A549 (cell line): ENCODE measurements around the gene THOC1.

Experiments used
- BHLHE40 ChIP-seq: IDR thresholded peaks from 2 replicates; pipeline ENCODE4 v1.6.1; 2012; ENCODE audit warnings: low read depth, low read length, inconsistent platforms
- CBX2 ChIP-seq: fragments of 200-600 bp; sonication (generic); IDR thresholded peaks from 2 replicates; pipeline ENCODE4 v1.6.1; 2016; ENCODE audit warnings: low read depth, mild to moderate bottlenecking, borderline replicate concordance
- CTCF ChIP-seq: fragments of >200 bp; sonication (Bioruptor Twin); formaldehyde crosslinking; IDR thresholded peaks from 3 replicates; pipeline ENCODE4 v1.5.1; 2016
- EP300 ChIP-seq, 2 experiments: fragments of >200 bp; sonication (Bioruptor Twin); formaldehyde crosslinking; IDR thresholded peaks; 2 replicates in 1 of 2; 3 replicates in 1 of 2; pipeline ENCODE4 v1.6.1; 2016 to 2017
- GATA3 ChIP-seq: IDR thresholded peaks from 2 replicates; pipeline ENCODE4 v1.6.1; 2012; ENCODE audit warnings: borderline replicate concordance
- JUN ChIP-seq, 2 experiments: fragments of >200 bp; sonication (Bioruptor Twin); formaldehyde crosslinking; IDR thresholded peaks; 2 replicates in 1 of 2; 3 replicates in 1 of 2; pipeline ENCODE4 v1.6.1; 2016 to 2017
- MAFK ChIP-seq: fragments of 450-650 bp; IDR thresholded peaks from 2 replicates; pipeline ENCODE4 v1.6.1; 2014; ENCODE audit not compliant: partially characterized antibody
- MYC ChIP-seq: IDR thresholded peaks from 2 replicates; pipeline ENCODE4 v1.6.1; 2012; ENCODE audit warnings: mild to moderate bottlenecking, inconsistent platforms, low read length, improper control_type of control experiment, borderline replicate concordance
- NR3C1 ChIP-seq: fragments of >200 bp; sonication (Bioruptor Twin); formaldehyde crosslinking; IDR thresholded peaks from 3 replicates; pipeline ENCODE4 v1.6.1; 2017
- POLR2A ChIP-seq: IDR thresholded peaks from 2 replicates; pipeline ENCODE4 v1.6.1; 2012; ENCODE audit warnings: mild to moderate bottlenecking, low read length
- RAD21 ChIP-seq, 2 experiments: fragments of >200 bp in 1 of 2; sonication (Bioruptor Twin) in 1 of 2; formaldehyde crosslinking in 1 of 2; IDR thresholded peaks in 1 of 2; conservative IDR thresholded peaks in 1 of 2; 2 replicates in 1 of 2; 3 replicates in 1 of 2; pipeline ENCODE4 v1.6.1; 2012 to 2018; ENCODE audit warnings: inconsistent platforms in 1 of 2
- REST ChIP-seq: fragments of 200-600 bp; sonication (generic); IDR thresholded peaks from 2 replicates; pipeline ENCODE4 v1.6.1; 2016; ENCODE audit warnings: antibody characterized with exemption, mild to moderate bottlenecking, moderate library complexity
- TP53 ChIP-seq: fragments of 250-450 bp; sonication (Bioruptor Pico); IDR thresholded peaks from 2 replicates; pipeline ENCODE4 v1.5.0; 2021; ENCODE audit warnings: mild to moderate bottlenecking, moderate library complexity

GRCh38 chr18:195651-196050, 72.2 kb downstream of the THOC1 start:
- no peak for TF ChIP-seq EP300 (IDR thresholded peaks at IDR 0.05)
- no peak for TF ChIP-seq NR3C1
- TF ChIP-seq CTCF, result no peak
- no peak for TF ChIP-seq POLR2A
- no peak for TF ChIP-seq MAFK
- no peak for TF ChIP-seq CBX2
- TF ChIP-seq JUN (IDR thresholded peaks at IDR 0.05), result no peak
- no peak for TF ChIP-seq TP53
- no peak for TF ChIP-seq GATA3
- no peak for TF ChIP-seq MYC
- no peak for TF ChIP-seq RAD21 (conservative IDR thresholded peaks at IDR 0.05 in 1 of 2, IDR thresholded peaks at IDR 0.05 in 1 of 2)
- no peak for TF ChIP-seq BHLHE40
- no peak for TF ChIP-seq REST
